Fibroblast of peridontal ligament (primary cell): ENCODE measurements around the gene MAD1L1.
A peak's percentile ranks its signal among the peaks of the same experiment; 100 is the strongest.

Source experiments
- DNase-seq: peaks from one replicate; pipeline ENCODE4 v3.0.0-alpha.2; 2010; ENCODE audit errors: extremely low read depth

MAD1L1 gene

GRCh38 chr7:2258661-2259365 lies 26.1 kb upstream of the MAD1L1 start:
- DNase-seq, result no peak

- no peak for DNase-seq
These were observed 24.9 kb upstream of the MAD1L1 start for GRCh38 chr7:2257651-2258050.

- no peak for DNase-seq
These were observed 24.4 kb upstream of the MAD1L1 start for GRCh38 chr7:2257046-2257551.

GRCh38 chr7:2256306-2257045 lies 23.7 kb upstream of the MAD1L1 start:
- DNase-seq, result no peak

- DNase-seq, result no peak
These were observed 22.7 kb upstream of the MAD1L1 start for GRCh38 chr7:2255145-2256139.

- DNase-seq, result no peak
These were observed 21.8 kb upstream of the MAD1L1 start for GRCh38 chr7:2254429-2255144.

- no peak for DNase-seq
These were observed 20.9 kb upstream of the MAD1L1 start for GRCh38 chr7:2253525-2254244.

GRCh38 chr7:2253021-2253420 lies 20.3 kb upstream of the MAD1L1 start:
- DNase-seq, result no peak

- DNase-seq, result no peak
These were observed 19.4 kb upstream of the MAD1L1 start for GRCh38 chr7:2251841-2252771.

- no peak for DNase-seq
These were observed 18.6 kb upstream of the MAD1L1 start for GRCh38 chr7:2251381-2251780.

GRCh38 chr7:2249744-2250323 lies 17.1 kb upstream of the MAD1L1 start:
- DNase-seq, result no peak

- peak; percentile 95 for DNase-seq
These were observed 16.4 kb upstream of the MAD1L1 start for GRCh38 chr7:2248984-2249694.

GRCh38 chr7:2247141-2247995 lies 14.6 kb upstream of the MAD1L1 start:
- DNase-seq, result no peak

GRCh38 chr7:2245883-2246675 lies 13.3 kb upstream of the MAD1L1 start:
- no peak for DNase-seq

- no peak for DNase-seq
These were observed 11.8 kb upstream of the MAD1L1 start for GRCh38 chr7:2244404-2244995.

GRCh38 chr7:2243458-2243857 lies 10.7 kb upstream of the MAD1L1 start:
- DNase-seq, result peak; percentile 55
